HEK293T (cell line): Measurements from ENCODE around the gene SORT1.

ENCODE experiments used
- ARNT ChIP-seq: fragments of 450-650 bp; IDR thresholded peaks from 2 replicates; pipeline ENCODE4 v1.6.1; 2017; ENCODE audit warnings: mild to moderate bottlenecking
- FOXA1 ChIP-seq: fragments of 450-650 bp; IDR thresholded peaks from 2 replicates; pipeline ENCODE4 v1.6.1; 2016; ENCODE audit warnings: mild to moderate bottlenecking
- FOXM1 ChIP-seq: fragments of 450-650 bp; IDR thresholded peaks from 2 replicates; pipeline ENCODE4 v1.6.1; 2017; ENCODE audit warnings: mild to moderate bottlenecking, borderline replicate concordance
- HDGF ChIP-seq: fragments of 450-650 bp; IDR thresholded peaks from 2 replicates; pipeline ENCODE4 v1.6.1; 2017; ENCODE audit warnings: antibody characterized with exemption, borderline replicate concordance
- L3MBTL2 ChIP-seq: fragments of 450-650 bp; conservative IDR thresholded peaks from 2 replicates; pipeline ENCODE4 v1.6.1; 2016; ENCODE audit warnings: mild to moderate bottlenecking
- LEF1 ChIP-seq: fragments of 450-650 bp; IDR thresholded peaks from 2 replicates; pipeline ENCODE4 v1.6.1; 2017; ENCODE audit warnings: mild to moderate bottlenecking, borderline replicate concordance
- NFRKB ChIP-seq: fragments of 450-650 bp; IDR thresholded peaks from 2 replicates; pipeline ENCODE4 v1.6.1; 2016; ENCODE audit warnings: mild to moderate bottlenecking, moderate library complexity
- SP1 ChIP-seq: fragments of 450-650 bp; IDR thresholded peaks from 2 replicates; pipeline ENCODE4 v1.6.1; 2017
- ZNF384 ChIP-seq: fragments of 450-650 bp; IDR thresholded peaks from 2 replicates; pipeline ENCODE4 v1.6.1; 2016

DNA sequence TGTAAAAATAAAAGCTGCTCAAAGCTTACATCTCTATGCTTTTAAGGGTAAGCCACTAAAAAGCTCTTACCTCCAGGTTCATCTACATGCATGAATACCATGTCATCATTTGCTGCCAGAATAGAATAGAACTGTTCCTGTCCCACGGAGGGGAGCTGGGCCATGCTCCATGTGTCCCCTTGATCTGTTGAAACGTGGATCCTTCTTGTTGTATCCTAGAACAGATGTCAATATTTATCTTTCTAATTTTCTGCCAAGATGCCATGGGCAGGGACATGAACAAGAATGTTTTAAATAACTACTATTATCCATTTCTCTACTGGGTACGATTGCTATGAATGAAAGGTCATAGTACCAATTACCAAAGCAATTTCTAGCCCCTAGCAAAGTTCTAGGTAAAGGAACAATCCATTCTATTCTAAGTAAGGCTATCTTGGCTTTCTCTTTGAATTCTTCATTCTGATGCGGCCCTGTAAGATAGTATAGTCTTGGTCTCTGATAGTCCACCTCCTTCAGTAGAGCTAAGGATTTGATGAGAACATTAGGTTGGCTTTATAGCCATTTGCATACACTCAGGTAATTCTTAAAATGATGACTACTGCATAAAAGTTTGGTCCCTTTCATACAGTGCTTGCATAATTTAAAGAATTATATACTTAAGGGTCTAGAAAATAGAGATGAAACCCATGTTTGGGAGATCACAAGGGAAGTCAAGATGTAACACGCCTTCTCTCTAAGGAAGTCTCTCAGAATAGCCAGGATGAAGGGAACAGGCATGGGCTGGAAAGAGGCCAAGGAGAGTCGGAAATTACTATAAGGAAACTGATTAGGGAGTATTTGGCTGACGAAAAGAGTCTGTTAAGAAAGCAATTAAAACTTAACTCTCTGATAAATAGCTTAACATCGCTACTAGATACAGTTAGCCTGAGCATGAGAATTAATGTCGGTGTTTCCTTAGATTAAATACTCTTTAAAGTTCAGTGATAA lies 55.5 kb downstream of the SORT1 start:
- TF ChIP-seq LEF1 (no peak), L3MBTL2 (no peak), ZNF384 (no peak), FOXA1 (no peak), FOXM1 (no peak), SP1 (no peak), ARNT (no peak), NFRKB (no peak), HDGF (no peak)
